MCF 10A (cell line): ENCODE data around the gene PRICKLE4. TPM values are rescaled to one million over a fixed set of nuclear protein-coding genes. Genes with fewer than 3 reads are reported as not detected.

Experiments
- BruUV-seq: library from RNA; stranded (reverse); fragments of 400-500 nt; replicated peaks from 2 replicates; lab custom pipeline; 2021; lab: Mats Ljungman, UMichigan
- CTCF ChIA-PET: fragments of 300-600 bp; sonication (Branson Sonifier 250); formaldehyde crosslinking; extraction: SDS; loops from one replicate; lab custom pipeline; 2021; ENCODE audit warnings: antibody characterized with exemption, inconsistent platforms; lab: Yijun Ruan, JAX
- POLR2A ChIA-PET: fragments of 300-600, 350-650 bp; sonication (Branson Sonifier 250); formaldehyde crosslinking; extraction: SDS; loops from one replicate; lab custom pipeline; 2020; ENCODE audit warnings: antibody characterized with exemption, inconsistent platforms; lab: Yijun Ruan, JAX
- DNase-seq: peaks from one replicate; pipeline ENCODE4 v3.0.0-alpha.2; 2018; ENCODE audit not compliant: unreplicated experiment
- H3K27ac Mint-ChIP-seq: one replicate; pipeline ENCODE4 v1.8.0; 2022; ENCODE audit warnings: mild to moderate bottlenecking, low read depth, mixed read lengths; ENCODE audit not compliant: unreplicated experiment
- H3K27me3 Mint-ChIP-seq: one replicate; pipeline ENCODE4 v1.8.0; 2022; ENCODE audit warnings: mixed read lengths; ENCODE audit not compliant: insufficient read depth, unreplicated experiment
- H3K36me3 Mint-ChIP-seq: one replicate; pipeline ENCODE4 v1.8.0; 2022; ENCODE audit warnings: mild to moderate bottlenecking, moderate library complexity, mixed read lengths; ENCODE audit not compliant: insufficient read depth, unreplicated experiment
- H3K4me1 Mint-ChIP-seq: one replicate; pipeline ENCODE4 v1.8.0; 2022; ENCODE audit warnings: mixed read lengths; ENCODE audit not compliant: insufficient read depth, unreplicated experiment
- H3K4me3 Mint-ChIP-seq: one replicate; pipeline ENCODE4 v1.8.0; 2022; ENCODE audit warnings: mild to moderate bottlenecking, moderate library complexity, mixed read lengths; ENCODE audit not compliant: unreplicated experiment
- H3K9me3 Mint-ChIP-seq: one replicate; pipeline ENCODE4 v1.8.0; 2022; ENCODE audit warnings: mixed read lengths; ENCODE audit not compliant: unreplicated experiment
- CTCF ChIP-seq: fragments of 200-600 bp; IDR thresholded peaks from one replicate; pipeline ENCODE4 v1.8.0; 2022; ENCODE audit warnings: antibody characterized with exemption, mild to moderate bottlenecking; ENCODE audit not compliant: unreplicated experiment
- intact Hi-C: fragments of 100-400 bp; cut with micrococcal nuclease; formaldehyde crosslinking; loops from 2 replicates; pipeline ENCODE4 v1.14.1; 2022
- total RNA-seq: library from RNA; stranded (reverse); gene quantifications from 2 replicates; pipeline ENCODE4 v1.2.3, GENCODE V29; 2022

The PRICKLE4 gene
- total RNA-seq, 1 experiment from 2014 or later = 0.93 TPM

- intact Hi-C loops = no loop called here
- Mint-ChIP-seq H3K27ac (peak overlapping the region; percentile 67), H3K27me3 (no peaks in the 10 kb centered on the region), H3K9me3 (no peaks in the 10 kb centered on the region), H3K4me1 (peaks cover 20% of the 10 kb centered on the region), H3K36me3 (no peaks in the 10 kb centered on the region), H3K4me3 (peak overlapping the region; percentile 62)
- TF ChIP-seq CTCF = no peak
- BruUV-seq = TSS peak; percentile 50
- CTCF ChIA-PET = interaction anchor here (0.6 to 3.4 kb wide), 9 partner anchors 8 to 333 kb away, joined by 3 to 25 read pairs (median 7); partner anchors contain the start of gene PGC
- POLR2A ChIA-PET = interaction anchor here (0.6 to 5.9 kb wide), 16 partner anchors 9 to 495 kb away, joined by 3 to 98 read pairs (median 4); partner anchors contain the start of genes FRS3, PRICKLE4, TAF8 and TOMM6
- DNase-seq = peak; percentile 35
Observed at GRCh38 chr6:41732591-41733359, 47.8 kb upstream of the PRICKLE4 start.

- H3K4me3 Mint-ChIP-seq = peak overlapping the region; percentile 62
- H3K9me3 Mint-ChIP-seq = no peaks in the 10 kb centered on the region
- DNase-seq = peak; percentile 22
- intact Hi-C loops = no loop called here
- H3K4me1 Mint-ChIP-seq = peaks cover 20% of the 10 kb centered on the region
- no peaks in the 10 kb centered on the region for H3K36me3 Mint-ChIP-seq
- H3K27me3 Mint-ChIP-seq = no peaks in the 10 kb centered on the region
- POLR2A ChIA-PET = interaction anchor here (0.6 to 5.9 kb wide), 17 partner anchors 10 to 494 kb away, joined by 3 to 98 read pairs (median 4); partner anchors contain the start of genes BYSL, FRS3, MED20 and PRICKLE4
- no peak for TF ChIP-seq CTCF
- H3K27ac Mint-ChIP-seq = peak overlapping the region; percentile 67
- CTCF ChIA-PET = interaction anchor here (0.5 to 3.4 kb wide), 15 partner anchors 9 to 670 kb away, joined by 3 to 25 read pairs (median 4); partner anchors contain the start of genes PGC and TOMM6
- TSS peak; percentile 57 for BruUV-seq
Observed at GRCh38 chr6:41733360-41733706, 47.2 kb upstream of the PRICKLE4 start.

GRCh38 chr6:41733707-41734665 lies 46.6 kb upstream of the PRICKLE4 start:
- no peaks in the 10 kb centered on the region for H3K36me3 Mint-ChIP-seq
- ChIA-PET POLR2A (interaction anchor here (0.5 to 5.9 kb wide), 24 partner anchors 10 to 716 kb away, joined by 3 to 98 read pairs (median 4); partner anchors contain the start of genes BYSL, CCND3, FRS3 and MED20), CTCF (interaction anchor here (0.5 to 3.4 kb wide), 17 partner anchors 10 to 670 kb away, joined by 3 to 25 read pairs (median 5); partner anchors contain the start of genes PGC and TOMM6)
- BruUV-seq = no TSS peak
- intact Hi-C loops = loop anchor here (1.0 to 2.0 kb wide), 2 partner anchors 21 to 311 kb away; no protein-coding TSS in a partner anchor
- peak overlapping the region; percentile 67 for H3K27ac Mint-ChIP-seq
- peak overlapping the region; percentile 62 for H3K4me3 Mint-ChIP-seq
- no peaks in the 10 kb centered on the region for H3K27me3 Mint-ChIP-seq
- no peak for TF ChIP-seq CTCF
- no peaks in the 10 kb centered on the region for H3K9me3 Mint-ChIP-seq
- DNase-seq = peak; percentile 76
- peaks cover 20% of the 10 kb centered on the region for H3K4me1 Mint-ChIP-seq
